K562 (cell line): Measurements from ENCODE around the gene CALU. TPM values are rescaled to one million over a fixed set of nuclear protein-coding genes. Genes with fewer than 3 reads are reported as not detected.

Experiments
- ATF6 ChIP-seq: sonication (generic); formaldehyde crosslinking; IDR thresholded peaks from 2 replicates; pipeline ENCODE4 v1.4.0; 2020; ENCODE audit warnings: mild to moderate bottlenecking, missing genetic modification reagents
- CHCHD3 ChIP-seq: fragments of 250-450 bp; sonication (Bioruptor Pico); IDR thresholded peaks from 2 replicates; pipeline ENCODE4 v2.1.2; 2022; ENCODE audit warnings: mild to moderate bottlenecking
- CTBP1 ChIP-seq: fragments of 450-650 bp; IDR thresholded peaks from 2 replicates; pipeline ENCODE4 v1.6.1; 2016; ENCODE audit warnings: borderline replicate concordance
- EHMT2 ChIP-seq: fragments of 450-650 bp; IDR thresholded peaks from 2 replicates; pipeline ENCODE4 v1.6.1; 2018; ENCODE audit warnings: antibody characterized with exemption
- ELF4 ChIP-seq: fragments of 450-650 bp; formaldehyde crosslinking; IDR thresholded peaks from 2 replicates; pipeline ENCODE4 v1.4.0; 2022; ENCODE audit warnings: missing genetic modification characterization
- NCOR1 ChIP-seq: fragments of 450-650 bp; IDR thresholded peaks from 2 replicates; pipeline ENCODE4 v1.6.1; 2016; ENCODE audit warnings: mild to moderate bottlenecking, moderate library complexity
- POLR2AphosphoS5 ChIP-seq: IDR thresholded peaks from 2 replicates; pipeline ENCODE4 v1.6.1; 2011; ENCODE audit warnings: mild to moderate bottlenecking, low read depth, low read length, moderate library complexity; ENCODE audit not compliant: control insufficient read depth, insufficient read depth
- SMARCA4 ChIP-seq: fragments of 450-650 bp; IDR thresholded peaks from 2 replicates; pipeline ENCODE4 v1.6.1; 2016
- SRSF3 ChIP-seq: fragments of 200-400 bp; formaldehyde crosslinking; IDR thresholded peaks from 2 replicates; pipeline ENCODE4 v1.6.1; 2016; ENCODE audit warnings: mild to moderate bottlenecking, low read length, moderate library complexity; ENCODE audit not compliant: insufficient read depth
- polyA plus RNA-seq, 8 experiments: library from polyadenylated mRNA; depleted of rRNA in 4 of 8; stranded (reverse) in 5 of 8; unstranded in 3 of 8; fragments of >200 nt; fragmentation: Nextera tagmentation in 2 of 8; fragmentation: Illumina TruSeq in 1 of 8; extraction: Ambion mirVana in 2 of 8; extraction: Trizol in 1 of 8; gene quantifications; 2 replicates each; pipeline versions ENCODE4 v1.2.1 to v1.2.3, GENCODE V29; 2011 to 2014; ENCODE audit warnings: inconsistent platforms in 1 of 8, missing spikeins in 1 of 8
- total RNA-seq, 7 experiments: library from RNA; depleted of rRNA in 6 of 7; stranded (reverse); fragments of >200 nt in 6 of 7; fragmentation: Illumina TruSeq in 2 of 7; extraction: Trizol in 2 of 7; gene quantifications; 2 replicates each; pipeline versions ENCODE4 v1.2.1 to v1.2.3, GENCODE V29; 2011 to 2021; ENCODE audit warnings: low replicate concordance in 1 of 7
- TF ChIP-seq, protein P1 (sequence below): fragments of 450-650 bp; formaldehyde crosslinking; IDR thresholded peaks from 2 replicates; pipeline ENCODE4 v1.4.0; 2022; ENCODE audit warnings: missing genetic modification characterization
- TF ChIP-seq, protein P2 (sequence below): fragments of 450-650 bp; formaldehyde crosslinking; IDR thresholded peaks from 2 replicates; pipeline ENCODE4 v1.4.0; 2022; ENCODE audit warnings: missing genetic modification characterization

Gene CALU
- total and polyA plus RNA-seq, 9 of the 15 experiments (the other 6 are each of a cell fraction or from before 2014, with no cell fraction given), result 166 to 286 (median 215) TPM

DNA sequence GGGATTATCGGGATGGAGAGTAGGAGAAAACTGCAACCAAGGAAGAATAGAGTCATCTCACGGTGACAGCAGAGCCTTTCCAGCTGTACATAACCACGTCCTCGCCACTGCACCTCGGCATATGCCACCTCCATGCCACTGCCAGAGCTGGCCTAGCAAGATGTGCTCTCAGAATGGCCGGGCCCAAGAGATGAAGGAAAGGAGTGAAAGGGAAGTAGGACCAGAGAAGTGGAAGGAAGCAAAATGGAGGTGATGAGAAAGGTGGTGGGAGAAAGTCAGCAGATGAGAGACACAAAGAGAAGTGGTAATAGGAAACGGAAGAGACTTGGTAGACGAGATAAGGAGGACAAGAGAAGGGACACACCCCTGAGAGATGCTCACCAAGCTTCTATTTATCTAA lies 8.0 kb upstream of the CALU start (continued):
- TF ChIP-seq, protein P1, sequence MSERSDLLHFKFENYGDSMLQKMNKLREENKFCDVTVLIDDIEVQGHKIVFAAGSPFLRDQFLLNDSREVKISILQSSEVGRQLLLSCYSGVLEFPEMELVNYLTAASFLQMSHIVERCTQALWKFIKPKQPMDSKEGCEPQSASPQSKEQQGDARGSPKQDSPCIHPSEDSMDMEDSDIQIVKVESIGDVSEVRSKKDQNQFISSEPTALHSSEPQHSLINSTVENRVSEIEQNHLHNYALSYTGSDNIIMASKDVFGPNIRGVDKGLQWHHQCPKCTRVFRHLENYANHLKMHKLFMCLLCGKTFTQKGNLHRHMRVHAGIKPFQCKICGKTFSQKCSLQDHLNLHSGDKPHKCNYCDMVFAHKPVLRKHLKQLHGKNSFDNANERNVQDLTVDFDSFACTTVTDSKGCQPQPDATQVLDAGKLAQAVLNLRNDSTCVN (CRISPR knock-in tag), result peak; percentile 61; the same call in 1 of the 2 replicates
- no peak for TF ChIP-seq CHCHD3 (CRISPR knock-in tag)
- peak; percentile 45 for TF ChIP-seq NCOR1
- TF ChIP-seq ELF4, result peak; percentile 71; the same call in 1 of the 2 replicates
- TF ChIP-seq POLR2AphosphoS5, result no peak
- TF ChIP-seq SMARCA4, result peak; percentile 50; the same call in 1 of the 2 replicates
- TF ChIP-seq CTBP1, result peak; percentile 76
- TF ChIP-seq, protein P2, sequence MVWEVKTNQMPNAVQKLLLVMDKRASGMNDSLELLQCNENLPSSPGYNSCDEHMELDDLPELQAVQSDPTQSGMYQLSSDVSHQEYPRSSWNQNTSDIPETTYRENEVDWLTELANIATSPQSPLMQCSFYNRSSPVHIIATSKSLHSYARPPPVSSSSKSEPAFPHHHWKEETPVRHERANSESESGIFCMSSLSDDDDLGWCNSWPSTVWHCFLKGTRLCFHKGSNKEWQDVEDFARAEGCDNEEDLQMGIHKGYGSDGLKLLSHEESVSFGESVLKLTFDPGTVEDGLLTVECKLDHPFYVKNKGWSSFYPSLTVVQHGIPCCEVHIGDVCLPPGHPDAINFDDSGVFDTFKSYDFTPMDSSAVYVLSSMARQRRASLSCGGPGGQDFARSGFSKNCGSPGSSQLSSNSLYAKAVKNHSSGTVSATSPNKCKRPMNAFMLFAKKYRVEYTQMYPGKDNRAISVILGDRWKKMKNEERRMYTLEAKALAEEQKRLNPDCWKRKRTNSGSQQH (CRISPR knock-in tag), result 0 out of 2 replicates have a peak, but pooled peaks have one; percentile 63
- TF ChIP-seq SRSF3, result no peak
- TF ChIP-seq EHMT2, result peak; percentile 90
- 0 out of 2 replicates have a peak, but pooled peaks have one; percentile 31 for TF ChIP-seq ATF6 (CRISPR knock-in tag)
